H1 (cell line): ENCODE data around the gene TEN1. TPM values are rescaled to one million over a fixed set of nuclear protein-coding genes. Genes with fewer than 3 reads are reported as not detected.

Source experiments
- CTCF ChIA-PET: fragments of 300-600 bp; sonication (Branson Sonifier 250); formaldehyde crosslinking; loops from one replicate; lab custom pipeline; 2021; ENCODE audit not compliant: partially characterized antibody; lab: Charles Lee
- POLR2A ChIA-PET: fragments of 300-600 bp; sonication (Branson Sonifier 250); formaldehyde crosslinking; loops from one replicate; lab custom pipeline; 2021; ENCODE audit warnings: inconsistent platforms; ENCODE audit not compliant: partially characterized antibody; lab: Charles Lee
- DNase-seq, 2 experiments: peaks; one replicate each; pipeline versions ENCODE4 v3.0.0 to v3.0.0-alpha.2; 2010 to 2022; ENCODE audit warnings: low spot score in 2 of 2, low read depth in 1 of 2, mixed read lengths in 1 of 2
- FAIRE-seq: peaks from 2 replicates; lab custom pipeline; 2011; peaks lifted over from hg19 to GRCh38; lab: Jason Lieb, UNC
- H2AFZ ChIP-seq: 2 replicates; pipeline ENCODE4 v1.8.1; 2012; ENCODE audit warnings: low read length, inconsistent platforms
- H2AK5ac ChIP-seq: 2 replicates; pipeline ENCODE4 v1.6.1; 2013; ENCODE audit warnings: low read depth, low read length
- H2BK120ac ChIP-seq: replicated peaks from 2 replicates; pipeline ENCODE3; 2013; ENCODE audit warnings: low read depth, low read length, inconsistent platforms
- H2BK12ac ChIP-seq: 2 replicates; pipeline ENCODE4 v1.6.1; 2013; ENCODE audit warnings: low read depth, low read length
- H2BK15ac ChIP-seq: 2 replicates; pipeline ENCODE4 v1.6.1; 2013; ENCODE audit warnings: low read length
- H2BK20ac ChIP-seq: 2 replicates; pipeline ENCODE4 v1.6.1; 2013; ENCODE audit warnings: low read length
- H2BK5ac ChIP-seq: 2 replicates; pipeline ENCODE4 v1.6.1; 2013; ENCODE audit warnings: low read depth, low read length
- H3K14ac ChIP-seq: 2 replicates; pipeline ENCODE4 v1.6.1; 2013; ENCODE audit warnings: inconsistent platforms; ENCODE audit not compliant: insufficient read length
- H3K18ac ChIP-seq: 2 replicates; pipeline ENCODE4 v1.6.1; 2013; ENCODE audit warnings: low read length; ENCODE audit errors: extremely low read depth
- H3K23ac ChIP-seq: 2 replicates; pipeline ENCODE4 v1.6.1; 2013; ENCODE audit warnings: inconsistent platforms; ENCODE audit not compliant: insufficient read length
- H3K23me2 ChIP-seq: 2 replicates; pipeline ENCODE4 v1.6.1; 2013; ENCODE audit warnings: low read depth, low read length
- H3K27ac ChIP-seq: 2 replicates; pipeline ENCODE4 v1.6.1; 2011; ENCODE audit warnings: low read depth, low read length, inconsistent platforms
- H3K27me3 ChIP-seq, 4 experiments: replicated peaks in 1 of 4; 1 replicate in 1 of 4; 2 replicates in 3 of 4; pipeline versions ENCODE4 v1.6.1 to v1.8.1; 2011 to 2013; ENCODE audit warnings: low read length in 3 of 4, mild to moderate bottlenecking in 3 of 4, inconsistent platforms in 2 of 4, mixed read lengths in 2 of 4, moderate library complexity in 1 of 4; ENCODE audit not compliant: control insufficient read depth in 3 of 4, insufficient read depth in 3 of 4; ENCODE audit errors: extremely low read depth in 1 of 4
- H3K36me3 ChIP-seq, 4 experiments: 2 replicates each; pipeline versions ENCODE4 v1.6.1 to v1.8.1; 2011 to 2013; ENCODE audit warnings: mild to moderate bottlenecking in 4 of 4, low read length in 3 of 4, moderate library complexity in 2 of 4, control low read depth in 1 of 4, inconsistent platforms in 1 of 4; ENCODE audit not compliant: insufficient read depth in 4 of 4, control insufficient read depth in 2 of 4
- H3K4ac ChIP-seq: replicated peaks from 2 replicates; pipeline ENCODE3; 2013; ENCODE audit warnings: low read length, low read depth, mixed read lengths, inconsistent platforms; ENCODE audit not compliant: insufficient read length
- H3K4me1 ChIP-seq, 4 experiments: replicated peaks in 1 of 4; 1 replicate in 1 of 4; 2 replicates in 3 of 4; pipeline versions ENCODE4 v1.6.1 to v1.8.1; 2011 to 2013; ENCODE audit warnings: low read length in 3 of 4, inconsistent platforms in 2 of 4, mixed read lengths in 1 of 4; ENCODE audit not compliant: insufficient read depth in 4 of 4, control insufficient read depth in 3 of 4
- H3K4me2 ChIP-seq, 2 experiments: 2 replicates each; pipeline versions ENCODE4 v1.6.1 to v1.8.1; 2011 to 2013; ENCODE audit warnings: low read depth in 2 of 2, low read length in 2 of 2, control low read depth in 1 of 2, inconsistent platforms in 1 of 2, mild to moderate bottlenecking in 1 of 2; ENCODE audit not compliant: insufficient read depth in 1 of 2
- H3K4me3 ChIP-seq, 4 experiments: fragments of 200-600, 300-600 bp in 1 of 4; sonication (generic), shearing (Covaris generic), sonication (Bioruptor Twin) in 1 of 4; 2 replicates each; pipeline versions ENCODE4 v1.5.1 to v1.8.1; 2011 to 2016; ENCODE audit warnings: low read length in 4 of 4, low read depth in 3 of 4, control low read depth in 2 of 4, inconsistent platforms in 2 of 4, mild to moderate bottlenecking in 2 of 4, mixed read lengths in 1 of 4, moderate library complexity in 1 of 4; ENCODE audit not compliant: insufficient read depth in 2 of 4; ENCODE audit errors: extremely low read depth in 1 of 4
- H3K56ac ChIP-seq: replicated peaks from 2 replicates; pipeline ENCODE3; 2013; ENCODE audit warnings: low read depth, mild to moderate bottlenecking, mixed read lengths, low read length, inconsistent platforms; ENCODE audit not compliant: insufficient read length
- H3K79me1 ChIP-seq: 2 replicates; pipeline ENCODE4 v1.6.1; 2013; ENCODE audit warnings: low read depth, low read length, control low read depth
- H3K79me2 ChIP-seq, 2 experiments: 2 replicates each; pipeline versions ENCODE4 v1.6.1 to v1.8.1; 2012 to 2013; ENCODE audit warnings: low read length in 2 of 2, mild to moderate bottlenecking in 2 of 2, inconsistent platforms in 1 of 2; ENCODE audit not compliant: insufficient read depth in 2 of 2, control insufficient read depth in 1 of 2
- H3K9ac ChIP-seq, 4 experiments: replicated peaks in 1 of 4; 1 replicate in 1 of 4; 2 replicates in 3 of 4; pipeline versions ENCODE4 v1.6.1 to v1.8.1; 2011 to 2013; ENCODE audit warnings: low read depth in 3 of 4, low read length in 3 of 4, control low read depth in 2 of 4, mild to moderate bottlenecking in 2 of 4, moderate library complexity in 2 of 4, inconsistent platforms in 1 of 4; ENCODE audit errors: extremely low read depth in 1 of 4
- H3K9me3 ChIP-seq, 2 experiments: 2 replicates each; pipeline versions ENCODE4 v1.6.1 to v1.8.1; 2012 to 2013; ENCODE audit warnings: mild to moderate bottlenecking in 2 of 2, moderate library complexity in 2 of 2, control low read depth in 1 of 2, inconsistent platforms in 1 of 2, low read depth in 1 of 2, low read length in 1 of 2, mixed read lengths in 1 of 2; ENCODE audit not compliant: insufficient read depth in 2 of 2
- H4K20me1 ChIP-seq, 2 experiments: replicated peaks in 1 of 2; 2 replicates each; pipeline versions ENCODE3 to v1.8.1; 2011 to 2013; ENCODE audit warnings: inconsistent platforms in 2 of 2, low read length in 2 of 2, mild to moderate bottlenecking in 1 of 2; ENCODE audit not compliant: insufficient read depth in 2 of 2, control insufficient read depth in 1 of 2
- H4K5ac ChIP-seq: 2 replicates; pipeline ENCODE4 v1.6.1; 2013; ENCODE audit warnings: low read length, low read depth, mixed read lengths, inconsistent platforms; ENCODE audit not compliant: insufficient read length
- H4K8ac ChIP-seq: 2 replicates; pipeline ENCODE4 v1.8.0; 2013; ENCODE audit warnings: mild to moderate bottlenecking, moderate library complexity, low read length, inconsistent platforms; ENCODE audit not compliant: insufficient read depth; ENCODE audit errors: extremely low read depth
- H4K91ac ChIP-seq: replicated peaks from 2 replicates; pipeline ENCODE3; 2013; ENCODE audit warnings: low read length, mixed read lengths, inconsistent platforms; ENCODE audit not compliant: insufficient read length
- ASH2L ChIP-seq: fragments of 200-600, 300-600 bp; sonication (generic); IDR thresholded peaks from one replicate; pipeline ENCODE4 v1.7.1; 2017; ENCODE audit warnings: low read length
- CREB1 ChIP-seq: IDR thresholded peaks from 2 replicates; pipeline ENCODE4 v1.6.1; 2012; ENCODE audit warnings: inconsistent platforms
- USF2 ChIP-seq: IDR thresholded peaks from 2 replicates; pipeline ENCODE4 v1.6.1; 2011; ENCODE audit warnings: low read length, improper control_type of control experiment
- WGBS, 2 experiments: shearing (Covaris generic) in 1 of 2; methylation state at CpG; one replicate each; pipeline versions ENCODE4 v1.1.6 to v1.1.7; 2013 to 2015; ENCODE audit warnings: low lambda C conversion rate in 2 of 2, mixed read lengths in 2 of 2, inconsistent platforms in 1 of 2, low coverage in 1 of 2, missing lambda C conversion rate in 1 of 2; ENCODE audit not compliant: insufficient replicate concordance in 2 of 2, insufficient coverage in 1 of 2, insufficient read length in 1 of 2; ENCODE audit errors: extremely low coverage in 1 of 2, missing lambda C conversion rate in 1 of 2; 5-methylcytosine and 5-hydroxymethylcytosine counted together
- polyA plus RNA-seq, 7 experiments: library from polyadenylated mRNA; depleted of rRNA in 3 of 7; stranded (reverse) in 5 of 7; unstranded in 2 of 7; fragments of >200 nt in 5 of 7; fragments of 200-250 nt in 2 of 7; gene quantifications; 1 replicate in 5 of 7; 2 replicates in 1 of 7; 4 replicates in 1 of 7; pipeline versions ENCODE4 v1.2.1 to v1.2.3, GENCODE V29; 2011 to 2013; ENCODE audit warnings: missing spikeins in 2 of 7, mixed read lengths in 2 of 7
- total RNA-seq: library from RNA; stranded (reverse); fragmentation: NEBNext Ultra II Directional; extraction: Animal tissue kit (Norgen Biotek cat#: 25700); gene quantifications from 2 replicates; pipeline ENCODE4 v1.2.1, GENCODE V29; 2021

Gene TEN1
- total and polyA plus RNA-seq, 2 of the 8 experiments (the other 6 are each of a cell fraction or from before 2014, with no cell fraction given) = 15.9 to 18.7 TPM

GRCh38 chr17:75959051-75959838, 19.8 kb upstream of the TEN1 start:
- H3K4me2 ChIP-seq = peak overlapping the region; percentile 44
- peak; percentile 24; the same call in 1 of the 2 replicates for TF ChIP-seq CREB1
- no peak for TF ChIP-seq USF2
- peak; percentile 27 for TF ChIP-seq ASH2L
- TF ChIP-seq, all 59 proteins: peak for 2
- H3K27ac ChIP-seq = no peak overlapping the region
- H3K27me3 ChIP-seq = no peaks in the 10 kb centered on the region
- no peaks in the 10 kb centered on the region for H3K23me2 ChIP-seq
- peaks cover 0 to 29% of the 10 kb centered on the region in 2 experiments; a peak in 2 of 4 replicates for H3K79me2 ChIP-seq
- no peak overlapping the region for H3K56ac ChIP-seq
- 0 out of 2 replicates have a peak overlapping the region, but pooled peaks have one; percentile 61 for H2BK20ac ChIP-seq
- 35% methylated on average over 8 of the region's 8 CpGs; no CpG with 5 or more reads in 1 of the 2 experiments for WGBS, 2 experiments
- no peak overlapping the region for H2AK5ac ChIP-seq
- H3K23ac ChIP-seq = no peak overlapping the region
- ChIA-PET POLR2A (interaction anchor here (0.6 to 1.8 kb wide), 7 partner anchors 18 to 179 kb away, joined by 3 to 7 read pairs (median 3); partner anchors contain the start of gene FBF1), CTCF (interaction anchor here (0.8 to 2.3 kb wide), 8 partner anchors 13 to 111 kb away, joined by 3 to 7 read pairs (median 4); no protein-coding TSS in a partner anchor)
- peak overlapping the region; percentile 53 for H4K5ac ChIP-seq
- no peak overlapping the region for H2BK12ac ChIP-seq
- no peak overlapping the region; the same call in 1 of the 2 replicates for H2BK5ac ChIP-seq
- H2AFZ ChIP-seq = no peak overlapping the region
- H3K4me3 ChIP-seq = peak overlapping the region in 1 of 4 experiments; percentile 39; a peak in 2 of 8 replicates
- H2BK120ac ChIP-seq = peak overlapping the region; percentile 72
- H4K91ac ChIP-seq = no peak overlapping the region
- no peak overlapping the region for H3K9ac ChIP-seq
- H3K4ac ChIP-seq = no peak overlapping the region
- H4K8ac ChIP-seq = no peak overlapping the region
- H4K20me1 ChIP-seq = no peaks in the 10 kb centered on the region
- H3K36me3 ChIP-seq = peaks cover 0 to 13% (median 10%) of the 10 kb centered on the region in 4 experiments; a peak in 6 of 8 replicates
- H3K14ac ChIP-seq = no peak overlapping the region
- FAIRE-seq (no peak), DNase-seq (no peak)
- no peaks in the 10 kb centered on the region for H3K9me3 ChIP-seq
- no peaks in the 10 kb centered on the region; the same call in 1 of the 2 replicates for H3K79me1 ChIP-seq
- peaks cover 0 to 14% (median 7%) of the 10 kb centered on the region in 4 experiments; a peak in 4 of 7 replicates for H3K4me1 ChIP-seq
- no peak overlapping the region for H2BK15ac ChIP-seq
- H3K18ac ChIP-seq = peak overlapping the region; percentile 78; the same call in 1 of the 2 replicates
